NCI-H2196 (cell line): ENCODE results near the gene FAM193A.
A peak's percentile ranks its signal among the peaks of the same experiment; 100 is the strongest.
"Not testable (repeated sequence)": the region's sequence is repeated elsewhere in the genome, so short reads cannot be mapped to it uniquely, and the experiment has no call there.

Experiments
- DNase-seq: peaks from one replicate; lab custom pipeline; 2025; ENCODE audit not compliant: unreplicated experiment; lab: John Stamatoyannopoulos, UW

Gene FAM193A

GRCh38 chr4:2721586-2721985 lies 185.1 kb downstream of the FAM193A start:
- DNase-seq = no peak

- no peak for DNase-seq
These were observed 185.6 kb downstream of the FAM193A start for GRCh38 chr4:2722033-2722432.

GRCh38 chr4:2723751-2724150 lies 187.3 kb downstream of the FAM193A start:
- no peak for DNase-seq

- DNase-seq = no peak
These were observed 188.9 kb downstream of the FAM193A start for GRCh38 chr4:2725380-2725779.

GRCh38 chr4:2726881-2727280 lies 190.4 kb downstream of the FAM193A start:
- DNase-seq = not testable (repeated sequence)

GRCh38 chr4:2728221-2728620 lies 191.8 kb downstream of the FAM193A start:
- peak; percentile 18 for DNase-seq

GRCh38 chr4:2728806-2729532 lies 192.5 kb downstream of the FAM193A start:
- no peak for DNase-seq

GRCh38 chr4:2729533-2729875 lies 193.1 kb downstream of the FAM193A start:
- DNase-seq = no peak

- DNase-seq = no peak
These were observed 195.5 kb downstream of the FAM193A start for GRCh38 chr4:2731907-2732317.

GRCh38 chr4:2732526-2732925 lies 196.1 kb downstream of the FAM193A start:
- no peak for DNase-seq

GRCh38 chr4:2733001-2733843 lies 196.8 kb downstream of the FAM193A start:
- DNase-seq = no peak

GRCh38 chr4:2733844-2734574 lies 197.6 kb downstream of the FAM193A start:
- no peak for DNase-seq

- no peak for DNase-seq
These were observed 198.2 kb downstream of the FAM193A start for GRCh38 chr4:2734612-2735011.

GRCh38 chr4:2735869-2736268 lies 199.4 kb downstream of the FAM193A start:
- no peak for DNase-seq

- DNase-seq = not testable (repeated sequence)
These were observed 201.8 kb downstream of the FAM193A start for GRCh38 chr4:2738296-2738695.

- DNase-seq = no peak
These were observed 205.2 kb downstream of the FAM193A start for GRCh38 chr4:2741626-2742025.

GRCh38 chr4:2742081-2742822 lies 205.8 kb downstream of the FAM193A start:
- no peak for DNase-seq

- no peak for DNase-seq
These were observed 206.5 kb downstream of the FAM193A start for GRCh38 chr4:2742823-2743517.

GRCh38 chr4:2743518-2744445 lies 207.3 kb downstream of the FAM193A start:
- no peak for DNase-seq
